ENCODE results near the gene CTXN3.

Gene CTXN3

DNA sequence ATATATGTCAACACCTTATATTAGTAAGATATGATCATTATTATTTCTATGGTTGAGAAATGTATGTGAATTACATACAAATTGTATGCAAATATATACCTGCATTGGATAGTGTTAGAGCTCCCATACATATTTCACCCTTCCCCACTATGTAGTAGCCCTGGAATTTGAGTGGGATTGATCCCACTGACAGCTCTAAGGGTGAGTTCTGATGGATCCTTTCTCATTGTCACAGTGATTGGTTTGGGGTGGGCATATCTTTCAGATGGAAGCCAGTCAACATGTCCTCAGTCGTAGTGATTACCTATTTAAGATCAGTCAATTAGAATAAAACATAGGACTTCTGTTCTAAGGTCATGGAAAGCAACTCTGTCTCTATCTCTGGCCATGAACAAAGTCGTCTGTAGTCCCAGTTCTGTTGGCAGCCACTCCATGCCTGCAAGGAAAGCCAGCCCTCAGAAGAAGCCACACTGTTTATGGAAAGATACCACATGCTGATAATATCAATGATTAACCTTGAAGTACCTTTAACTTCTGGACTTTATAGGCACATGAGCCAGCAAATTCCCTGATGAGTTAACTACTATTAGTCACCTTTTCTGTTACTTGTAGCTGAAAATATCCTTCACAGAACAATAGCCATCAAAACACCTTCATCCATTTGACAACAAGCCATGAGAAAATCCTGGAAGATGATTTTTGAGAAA is 49.2 kb downstream of the CTXN3 start:
- no peak for DNase-seq (ENCODE audit: low read depth in 1 of 2, low spot score in 1 of 2)

DNA sequence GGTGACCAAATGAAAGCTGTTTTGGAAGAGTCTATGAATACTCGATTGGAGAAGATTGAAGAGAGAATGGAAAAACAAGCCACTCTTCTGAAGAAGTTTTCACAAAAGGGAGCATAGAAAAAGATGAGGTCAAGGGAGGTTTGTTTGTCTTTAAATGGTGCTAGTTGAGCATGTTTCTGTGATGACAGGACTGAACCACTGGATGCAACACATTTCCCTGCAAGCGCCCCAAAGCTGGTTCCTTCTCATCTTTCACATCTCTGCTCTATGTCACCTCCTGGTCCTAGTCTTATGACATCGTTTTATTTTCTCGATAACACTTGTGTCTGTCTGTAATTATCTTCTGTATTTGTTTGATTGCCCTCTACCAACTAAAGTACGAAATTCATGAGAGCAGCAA is 50.5 kb downstream of the CTXN3 start:
- no peak for DNase-seq (ENCODE audit: low read depth in 1 of 2, low spot score in 1 of 2)

DNA sequence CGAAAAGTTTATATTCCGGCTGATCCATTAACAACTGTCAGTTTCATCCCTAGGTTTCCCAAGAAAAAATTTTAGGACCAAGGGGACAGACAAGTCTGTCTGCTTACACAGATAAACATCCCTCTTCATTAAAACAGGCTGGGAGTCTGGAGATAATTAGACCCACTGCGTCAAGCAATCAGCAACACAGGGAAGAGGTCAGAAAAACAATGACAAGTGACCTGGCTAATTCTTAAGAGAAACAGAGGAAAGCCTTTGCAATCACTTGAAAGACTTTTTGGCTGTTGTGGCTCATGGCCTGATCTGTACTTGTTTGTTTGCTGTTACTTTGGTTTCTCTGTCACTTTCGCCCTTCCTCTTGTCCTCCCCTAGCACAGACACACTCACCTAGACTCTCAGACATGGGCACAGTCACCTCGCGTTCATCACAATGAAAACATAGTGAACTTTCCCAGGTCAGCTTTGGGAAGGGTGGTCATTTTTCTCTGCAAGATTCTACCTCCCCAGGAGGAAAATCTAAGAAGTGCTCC is 51.4 kb downstream of the CTXN3 start:
- DNase-seq (ENCODE audit: low read depth in 1 of 2, low spot score in 1 of 2): no peak

DNA sequence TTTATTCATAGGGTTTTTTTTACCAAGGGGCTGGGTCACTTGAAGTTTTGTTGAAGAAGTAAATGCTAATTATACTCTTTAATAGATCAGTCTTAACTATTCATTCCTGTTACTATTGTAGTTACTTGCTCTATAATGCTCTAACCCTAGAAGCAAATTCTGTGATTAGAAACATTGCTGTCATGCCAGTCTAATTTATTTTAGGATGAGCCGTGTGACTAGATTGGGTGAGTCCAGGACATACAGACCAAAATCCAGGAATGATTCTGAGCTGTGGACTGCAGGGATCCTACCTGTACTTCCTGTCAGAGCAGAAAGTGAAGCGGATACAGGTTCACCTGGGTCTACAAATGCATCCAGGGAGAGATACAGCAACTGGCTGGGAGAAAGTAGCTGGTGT is 53.6 kb downstream of the CTXN3 start:
- DNase-seq (ENCODE audit: low read depth in 1 of 2, low spot score in 1 of 2): no peak

DNA sequence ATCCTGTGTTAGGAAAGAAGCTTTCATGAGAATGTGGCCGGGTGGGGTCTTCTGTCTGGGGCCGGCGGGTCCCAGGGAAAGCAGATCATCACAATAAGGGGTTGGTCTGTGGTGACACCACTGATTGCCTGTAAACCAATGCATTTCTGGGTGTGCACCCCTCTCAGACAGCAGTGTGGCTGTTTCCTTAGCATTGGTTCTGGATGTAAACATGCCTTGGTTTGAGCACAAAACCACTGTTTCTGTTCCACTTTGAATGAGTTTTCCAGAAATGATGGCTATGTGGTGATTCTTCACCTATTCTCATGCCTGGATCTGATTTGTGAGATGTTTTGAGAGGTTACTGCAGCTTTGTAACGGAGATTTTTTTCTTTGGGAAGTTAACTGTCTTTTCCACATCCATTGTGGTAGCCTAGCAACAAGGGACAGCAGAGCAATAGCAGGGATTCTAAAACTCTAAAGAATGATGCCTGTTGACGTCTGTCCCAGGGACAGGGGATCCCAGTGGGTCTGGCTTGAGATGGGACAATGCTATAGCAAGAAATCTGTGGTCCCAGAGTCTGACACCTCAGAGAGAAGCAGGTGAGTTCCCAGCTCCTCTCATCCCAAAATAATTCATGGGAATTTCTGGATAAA is 54.2 kb downstream of the CTXN3 start, which contains the start of gene CCDC192:
TSS of gene CCDC192 (plus strand) at position 466 of the 636 bp plus-strand sequence. CDS start at position 521, 55 bp downstream.
- DNase-seq (ENCODE audit: low read depth in 1 of 2, low spot score in 1 of 2): no peak

DNA sequence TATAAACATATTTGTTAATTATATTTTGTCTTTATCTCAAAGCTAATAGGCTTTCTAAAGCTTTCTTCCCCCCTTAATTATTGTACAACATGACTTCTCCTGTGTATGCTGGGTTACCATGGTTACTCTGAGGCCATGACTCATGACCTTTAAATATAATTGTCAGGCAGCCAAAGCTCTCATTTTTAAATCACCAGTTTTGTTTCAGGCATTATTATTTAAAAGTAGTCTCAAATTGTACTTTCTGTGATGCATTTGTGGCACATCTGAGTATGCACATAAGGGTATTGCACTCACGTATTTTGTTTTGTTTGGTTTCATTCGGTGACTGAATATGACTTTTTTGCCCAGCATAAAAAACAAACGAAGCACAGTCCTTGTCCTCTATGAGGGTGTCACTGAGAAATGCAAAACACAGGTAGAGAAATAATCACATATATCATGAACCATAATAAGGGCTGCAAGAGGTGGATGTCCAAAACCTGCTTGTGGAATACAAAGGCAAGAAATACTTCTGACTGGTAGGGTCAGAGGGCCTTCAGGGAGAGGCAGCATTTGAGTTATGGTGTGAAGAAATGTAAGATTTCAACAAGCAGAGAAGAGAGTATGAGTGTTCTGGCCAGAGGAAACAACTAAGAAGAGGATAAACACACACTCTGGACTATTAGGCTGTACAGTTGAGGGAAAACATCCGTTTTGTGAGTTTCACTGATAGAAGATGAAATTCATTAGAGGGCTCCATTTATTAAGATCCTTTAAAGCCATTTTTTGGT is 56.4 kb downstream of the CTXN3 start:
- no peak for DNase-seq (ENCODE audit: low read depth in 1 of 2, low spot score in 1 of 2)

DNA sequence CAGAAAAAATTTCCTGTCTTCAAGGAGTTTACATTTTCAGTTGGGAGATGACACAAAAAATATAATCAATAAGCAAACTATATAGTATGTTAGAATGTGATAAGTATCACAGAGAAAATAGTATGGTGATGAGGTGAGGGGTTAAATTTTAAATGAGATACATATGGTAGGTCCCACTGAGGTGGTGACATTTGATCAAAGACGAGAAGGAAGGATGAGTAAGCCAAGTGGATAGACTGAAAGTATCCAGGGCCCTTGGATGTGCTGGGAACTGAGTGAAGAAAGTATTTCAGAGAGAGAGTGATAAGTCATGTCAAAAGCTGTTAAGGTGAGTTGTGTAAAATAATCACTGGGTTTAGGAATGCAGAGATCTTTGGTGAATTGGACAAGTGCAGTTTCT is 57.8 kb downstream of the CTXN3 start:
- no peak for DNase-seq (ENCODE audit: low read depth in 1 of 2, low spot score in 1 of 2)

DNA sequence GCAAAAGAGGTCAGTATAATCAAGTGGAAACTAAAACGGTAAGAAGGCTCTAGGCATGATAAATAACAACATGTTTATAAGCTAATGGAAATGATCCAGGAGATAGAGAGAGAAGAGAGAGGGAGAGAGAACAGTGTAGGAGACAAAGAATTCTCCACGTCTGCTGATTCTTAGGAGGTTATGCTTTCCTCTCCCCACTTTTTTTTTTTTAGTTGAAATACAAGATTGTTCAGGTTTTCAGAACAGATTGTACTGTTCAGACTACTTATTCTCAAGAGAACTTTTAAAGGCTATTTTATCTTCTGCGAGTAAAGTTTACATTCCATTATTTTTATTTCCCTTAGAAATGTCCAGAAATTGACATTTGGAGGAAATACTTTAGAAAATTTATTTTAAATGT is 58.3 kb downstream of the CTXN3 start:
- DNase-seq (ENCODE audit: low read depth in 1 of 2, low spot score in 1 of 2): no peak
